ENCODE measurements around the gene SPATA32. TPM values are rescaled to one million over a fixed set of nuclear protein-coding genes. Genes with fewer than 3 reads are reported as not detected.
"Not testable (repeated sequence)": the region's sequence is repeated elsewhere in the genome, so short reads cannot be mapped to it uniquely, and the experiment has no call there.

SPATA32 gene
- polyA plus RNA-seq, 4 donors: 0.04 to 0.32 TPM; not detected in 2

DNA sequence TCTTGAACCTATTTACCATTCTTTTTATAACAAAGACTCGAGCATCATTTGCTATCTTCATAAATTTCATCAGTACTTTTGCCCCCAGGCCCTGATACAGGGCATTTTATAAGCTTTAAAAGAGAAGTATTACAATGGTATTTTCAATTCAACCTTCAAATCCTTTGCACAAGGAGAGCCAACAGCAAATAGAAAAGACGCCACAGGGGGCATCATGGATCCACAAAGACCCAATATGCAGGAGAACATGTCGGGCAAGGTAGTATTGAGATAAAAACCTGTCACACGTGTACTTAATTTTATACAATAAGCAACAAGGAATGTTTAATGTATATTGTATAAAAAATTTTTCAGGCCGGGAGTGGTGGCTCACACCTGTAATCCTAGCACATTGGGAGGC lies 44.7 kb upstream of the SPATA32 start:
- peak overlapping the region in 2 of 3 donors; percentile 24 to 38 for H3K27ac ChIP-seq (ENCODE audit: low read depth in 1 of 3, low read length in 2 of 3)
- H3K4me1 ChIP-seq (ENCODE audit: control insufficient read depth in 3 of 3, insufficient read depth in 2 of 3, low read depth in 1 of 3, low read length in 2 of 3): peaks cover 22 to 43% (median 30%) of the 10 kb centered on the region in 3 donors
- no peak overlapping the region for H3K4me3 ChIP-seq (ENCODE audit: low read depth in 1 of 3, low read length in 3 of 3)
- FAIRE-seq (no peak), DNase-seq (no peak)
- H3K36me3 ChIP-seq (ENCODE audit: control insufficient read depth in 3 of 3, insufficient read depth in 2 of 3, low read depth in 1 of 3, low read length in 3 of 3): peaks cover 0 to 26% (median 0%) of the 10 kb centered on the region in 3 donors
- WGBS, 3 donors: 43 to 69% (median 64%) methylated on average over 5 of the region's 5 CpGs
- no peaks in the 10 kb centered on the region for H3K9me3 ChIP-seq (ENCODE audit: control insufficient read depth in 2 of 2, insufficient read depth in 1 of 2, low read depth in 1 of 2, low read length in 1 of 2)
- no peaks in the 10 kb centered on the region for H3K27me3 ChIP-seq (ENCODE audit: control insufficient read depth in 3 of 3, insufficient read depth in 3 of 3, low read length in 3 of 3)

DNA sequence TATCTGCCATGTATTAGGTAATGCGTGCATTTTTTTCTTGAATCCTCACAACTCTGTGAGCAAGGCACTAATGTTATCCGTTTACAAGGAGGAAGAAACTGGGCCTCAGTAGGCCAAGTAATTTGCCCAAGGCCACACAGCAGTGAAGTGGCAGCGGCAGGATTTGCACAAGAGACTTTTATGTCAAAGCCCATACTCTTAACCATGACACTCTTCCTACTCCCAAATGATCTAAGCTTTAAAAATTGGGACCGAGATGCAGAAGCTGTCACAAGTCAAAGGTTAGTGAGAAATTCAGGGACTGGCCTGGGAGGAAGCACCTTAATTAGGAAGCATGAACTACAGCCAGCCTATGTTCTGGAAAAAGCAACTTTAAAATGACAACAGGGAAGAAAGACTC lies 44.2 kb upstream of the SPATA32 start:
- FAIRE-seq: no peak
- H3K4me1 ChIP-seq (ENCODE audit: control insufficient read depth in 3 of 3, insufficient read depth in 2 of 3, low read depth in 1 of 3, low read length in 2 of 3): peaks cover 17 to 39% (median 28%) of the 10 kb centered on the region in 3 donors
- H3K4me3 ChIP-seq (ENCODE audit: low read depth in 1 of 3, low read length in 3 of 3): no peak overlapping the region
- H3K36me3 ChIP-seq (ENCODE audit: control insufficient read depth in 3 of 3, insufficient read depth in 2 of 3, low read depth in 1 of 3, low read length in 3 of 3): peaks cover 0 to 22% (median 0%) of the 10 kb centered on the region in 3 donors
- peak overlapping the region in 2 of 3 donors; percentile 1 to 38 for H3K27ac ChIP-seq (ENCODE audit: low read depth in 1 of 3, low read length in 2 of 3)
- no peaks in the 10 kb centered on the region for H3K9me3 ChIP-seq (ENCODE audit: control insufficient read depth in 2 of 2, insufficient read depth in 1 of 2, low read depth in 1 of 2, low read length in 1 of 2)
- no peak for DNase-seq
- H3K27me3 ChIP-seq (ENCODE audit: control insufficient read depth in 3 of 3, insufficient read depth in 3 of 3, low read length in 3 of 3): no peaks in the 10 kb centered on the region
- WGBS, 3 donors: 40 to 56% (median 50%) methylated on average over 4 of the region's 4 CpGs

DNA sequence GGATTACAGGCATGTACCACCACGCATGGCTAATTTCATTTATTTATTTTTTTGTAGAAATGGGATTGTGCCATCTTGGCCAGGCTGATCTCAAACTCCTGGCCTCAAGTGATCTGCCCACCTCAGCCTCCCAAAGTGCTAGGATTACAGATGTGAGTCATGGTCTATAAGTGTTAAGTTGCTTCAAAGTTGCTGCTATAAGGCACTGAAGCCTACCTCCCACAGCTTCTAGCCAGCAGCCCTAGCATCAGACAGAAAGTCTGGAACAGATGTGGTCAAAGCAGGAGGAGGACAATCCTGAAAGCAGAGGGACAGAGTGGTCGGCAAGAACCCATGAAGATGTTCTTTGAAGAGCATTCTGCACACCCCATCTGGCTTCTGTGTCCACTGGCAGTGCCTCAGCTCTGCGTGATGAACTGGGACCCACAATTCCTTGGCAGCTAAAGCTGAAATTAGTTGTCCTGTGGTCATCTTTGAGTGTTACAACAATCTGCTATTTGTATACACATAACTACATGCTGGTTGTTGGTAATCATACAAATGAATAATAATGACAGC lies 43.7 kb upstream of the SPATA32 start:
- no peak for FAIRE-seq
- H3K4me1 ChIP-seq (ENCODE audit: control insufficient read depth in 3 of 3, insufficient read depth in 2 of 3, low read depth in 1 of 3, low read length in 2 of 3): peaks cover 12 to 35% (median 28%) of the 10 kb centered on the region in 3 donors

GRCh38 chr17:45302649-45303173 lies 40.8 kb upstream of the SPATA32 start:
- Histone ChIP-seq H3K9me3 (ENCODE audit: control insufficient read depth in 2 of 2, insufficient read depth in 1 of 2, low read depth in 1 of 2, low read length in 1 of 2) (no peaks in the 10 kb centered on the region), H3K27me3 (ENCODE audit: control insufficient read depth in 3 of 3, insufficient read depth in 3 of 3, low read length in 3 of 3) (no peaks in the 10 kb centered on the region), H3K4me1 (ENCODE audit: control insufficient read depth in 3 of 3, insufficient read depth in 2 of 3, low read depth in 1 of 3, low read length in 2 of 3) (peaks cover 4 to 23% (median 15%) of the 10 kb centered on the region in 3 donors), H3K36me3 (ENCODE audit: control insufficient read depth in 3 of 3, insufficient read depth in 2 of 3, low read depth in 1 of 3, low read length in 3 of 3) (peaks cover 0 to 27% (median 0%) of the 10 kb centered on the region in 3 donors), H3K27ac (ENCODE audit: low read depth in 1 of 3, low read length in 2 of 3) (peak overlapping the region in 2 of 3 donors; percentile 78 to 83), H3K4me3 (ENCODE audit: low read depth in 1 of 3, low read length in 3 of 3) (no peak overlapping the region)
- DNase-seq (peak in 1 of 2 donors; percentile 85), FAIRE-seq (no peak)
- 31 to 44% (median 37%) methylated on average over 10 of the region's 10 CpGs for WGBS, 3 donors

More for the DNA sequence above, 43.7 kb upstream of the SPATA32 start:
- Histone ChIP-seq H3K36me3 (ENCODE audit: control insufficient read depth in 3 of 3, insufficient read depth in 2 of 3, low read depth in 1 of 3, low read length in 3 of 3) (peaks cover 0 to 22% (median 0%) of the 10 kb centered on the region in 3 donors), H3K27me3 (ENCODE audit: control insufficient read depth in 3 of 3, insufficient read depth in 3 of 3, low read length in 3 of 3) (no peaks in the 10 kb centered on the region), H3K9me3 (ENCODE audit: control insufficient read depth in 2 of 2, insufficient read depth in 1 of 2, low read depth in 1 of 2, low read length in 1 of 2) (no peaks in the 10 kb centered on the region), H3K27ac (ENCODE audit: low read depth in 1 of 3, low read length in 2 of 3) (peak overlapping the region in 1 of 3 donors; percentile 70), H3K4me3 (ENCODE audit: low read depth in 1 of 3, low read length in 3 of 3) (no peak overlapping the region)
- DNase-seq: no peak
- 74 to 77% (median 74%) methylated on average over 3 of the region's 3 CpGs for WGBS, 3 donors

DNA sequence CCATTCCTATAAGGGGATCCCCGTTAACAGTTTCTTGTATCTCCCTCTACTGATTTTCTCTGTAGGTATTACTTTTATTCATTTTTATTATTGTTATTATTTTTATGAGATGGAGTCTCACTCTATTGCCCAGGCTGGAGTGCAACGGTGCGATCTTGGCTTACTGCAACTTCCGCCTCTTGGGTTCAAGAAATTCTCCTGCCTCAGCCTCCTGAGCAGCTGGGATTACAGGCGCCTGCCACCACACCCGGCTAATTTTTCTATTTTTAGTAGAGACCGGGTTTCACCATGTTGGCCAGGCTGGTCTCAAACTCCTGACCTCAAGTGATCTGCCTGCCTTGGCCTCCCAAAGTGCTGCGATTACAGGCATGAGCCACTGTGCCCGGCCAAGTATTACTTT lies 40.3 kb upstream of the SPATA32 start:
- 66 to 69% (median 68%) methylated on average over 9 of the region's 9 CpGs for WGBS, 3 donors
- not testable (repeated sequence) for DNase-seq; H3K9me3 ChIP-seq (ENCODE audit: control insufficient read depth in 2 of 2, insufficient read depth in 1 of 2, low read depth in 1 of 2, low read length in 1 of 2); H3K4me3 ChIP-seq (ENCODE audit: low read depth in 1 of 3, low read length in 3 of 3); FAIRE-seq; H3K27me3 ChIP-seq (ENCODE audit: control insufficient read depth in 3 of 3, insufficient read depth in 3 of 3, low read length in 3 of 3)
- H3K27ac ChIP-seq (ENCODE audit: low read depth in 1 of 3, low read length in 2 of 3): peak overlapping the region in 2 of 3 donors; percentile 78 to 83
- peaks cover 0 to 27% (median 0%) of the 10 kb centered on the region in 3 donors for H3K36me3 ChIP-seq (ENCODE audit: control insufficient read depth in 3 of 3, insufficient read depth in 2 of 3, low read depth in 1 of 3, low read length in 3 of 3)
- peaks cover 1 to 19% (median 12%) of the 10 kb centered on the region in 3 donors for H3K4me1 ChIP-seq (ENCODE audit: control insufficient read depth in 3 of 3, insufficient read depth in 2 of 3, low read depth in 1 of 3, low read length in 2 of 3)

GRCh38 chr17:45301674-45302073 lies 39.8 kb upstream of the SPATA32 start:
- Histone ChIP-seq H3K9me3 (ENCODE audit: control insufficient read depth in 2 of 2, insufficient read depth in 1 of 2, low read depth in 1 of 2, low read length in 1 of 2) (no peaks in the 10 kb centered on the region), H3K27ac (ENCODE audit: low read depth in 1 of 3, low read length in 2 of 3) (peak overlapping the region in 1 of 3 donors; percentile 71), H3K4me1 (ENCODE audit: control insufficient read depth in 3 of 3, insufficient read depth in 2 of 3, low read depth in 1 of 3, low read length in 2 of 3) (peaks cover 4 to 21% (median 15%) of the 10 kb centered on the region in 3 donors), H3K27me3 (ENCODE audit: control insufficient read depth in 3 of 3, insufficient read depth in 3 of 3, low read length in 3 of 3) (no peaks in the 10 kb centered on the region), H3K4me3 (ENCODE audit: low read depth in 1 of 3, low read length in 3 of 3) (no peak overlapping the region), H3K36me3 (ENCODE audit: control insufficient read depth in 3 of 3, insufficient read depth in 2 of 3, low read depth in 1 of 3, low read length in 3 of 3) (peaks cover 0 to 27% (median 0%) of the 10 kb centered on the region in 3 donors)
- DNase-seq: no peak
- 88 to 89% (median 89%) methylated on average over 4 of the region's 4 CpGs for WGBS, 3 donors
- FAIRE-seq: no peak

- FAIRE-seq: no peak
Measured at GRCh38 chr17:45300060-45300751, 38.3 kb upstream of the SPATA32 start.

DNA sequence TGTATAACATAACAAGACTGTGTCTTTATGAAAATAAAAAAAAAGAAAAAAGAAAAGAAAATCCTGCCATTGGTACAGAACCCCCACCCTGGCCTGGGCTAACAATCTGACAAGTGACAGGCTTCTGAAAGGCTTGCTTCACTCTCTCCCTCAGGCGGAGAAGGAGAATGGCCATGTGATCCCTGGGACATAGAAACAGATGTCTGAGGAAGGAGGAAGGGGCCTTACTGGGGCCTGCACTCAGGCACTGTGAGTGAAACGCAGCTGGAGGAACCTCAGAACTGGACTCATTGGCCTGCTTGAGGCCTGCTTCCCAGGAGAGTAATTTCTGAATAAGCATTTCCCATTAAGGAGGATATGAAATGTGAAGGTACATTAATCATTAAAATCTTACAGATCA lies 37.5 kb upstream of the SPATA32 start:
- Histone ChIP-seq H3K27me3 (ENCODE audit: control insufficient read depth in 3 of 3, insufficient read depth in 3 of 3, low read length in 3 of 3) (no peaks in the 10 kb centered on the region), H3K9me3 (ENCODE audit: control insufficient read depth in 2 of 2, insufficient read depth in 1 of 2, low read depth in 1 of 2, low read length in 1 of 2) (no peaks in the 10 kb centered on the region), H3K27ac (ENCODE audit: low read depth in 1 of 3, low read length in 2 of 3) (peak overlapping the region in 2 of 3 donors; percentile 8 to 66), H3K36me3 (ENCODE audit: control insufficient read depth in 3 of 3, insufficient read depth in 2 of 3, low read depth in 1 of 3, low read length in 3 of 3) (peaks cover 0 to 25% (median 0%) of the 10 kb centered on the region in 3 donors), H3K4me3 (ENCODE audit: low read depth in 1 of 3, low read length in 3 of 3) (no peak overlapping the region), H3K4me1 (ENCODE audit: control insufficient read depth in 3 of 3, insufficient read depth in 2 of 3, low read depth in 1 of 3, low read length in 2 of 3) (peaks cover 14 to 25% (median 22%) of the 10 kb centered on the region in 3 donors)
- WGBS, 3 donors: 54 to 73% (median 65%) methylated on average over 2 of the region's 2 CpGs
- FAIRE-seq (no peak), DNase-seq (no peak)

More at GRCh38 chr17:45300060-45300751, 38.3 kb upstream of the SPATA32 start:
- H3K27me3 ChIP-seq (ENCODE audit: control insufficient read depth in 3 of 3, insufficient read depth in 3 of 3, low read length in 3 of 3): no peaks in the 10 kb centered on the region
- H3K4me3 ChIP-seq (ENCODE audit: low read depth in 1 of 3, low read length in 3 of 3): no peak overlapping the region
- no peaks in the 10 kb centered on the region for H3K9me3 ChIP-seq (ENCODE audit: control insufficient read depth in 2 of 2, insufficient read depth in 1 of 2, low read depth in 1 of 2, low read length in 1 of 2)
- H3K36me3 ChIP-seq (ENCODE audit: control insufficient read depth in 3 of 3, insufficient read depth in 2 of 3, low read depth in 1 of 3, low read length in 3 of 3): peaks cover 0 to 25% (median 0%) of the 10 kb centered on the region in 3 donors
- H3K4me1 ChIP-seq (ENCODE audit: control insufficient read depth in 3 of 3, insufficient read depth in 2 of 3, low read depth in 1 of 3, low read length in 2 of 3): peaks cover 9 to 23% (median 19%) of the 10 kb centered on the region in 3 donors
- H3K27ac ChIP-seq (ENCODE audit: low read depth in 1 of 3, low read length in 2 of 3): peak overlapping the region in 1 of 3 donors; percentile 6
- DNase-seq: no peak
- 75 to 81% (median 80%) methylated on average over 7 of the region's 7 CpGs for WGBS, 3 donors
